Tibial nerve (tissue), 3 donors: ENCODE data around the gene USB1.

ENCODE experiments used
- POLR2A ChIP-seq, 2 donors: fragments of 450-650 bp; IDR thresholded peaks; one replicate each; pipeline ENCODE4 v1.6.1; 2017; ENCODE audit warnings: antibody characterized with exemption in 2 of 2, mild to moderate bottlenecking in 2 of 2, moderate library complexity in 2 of 2
- TF ChIP-seq, protein P1 (sequence below), 5 experiments: fragments of 200-600 bp in 3 of 5; fragments of 450-650 bp in 2 of 5; sonication (generic) in 3 of 5; IDR thresholded peaks; one replicate each; pipeline ENCODE4 v1.5.1; 2016 to 2019; ENCODE audit warnings: antibody characterized with exemption in 5 of 5, mild to moderate bottlenecking in 3 of 5, moderate library complexity in 2 of 5

DNA sequence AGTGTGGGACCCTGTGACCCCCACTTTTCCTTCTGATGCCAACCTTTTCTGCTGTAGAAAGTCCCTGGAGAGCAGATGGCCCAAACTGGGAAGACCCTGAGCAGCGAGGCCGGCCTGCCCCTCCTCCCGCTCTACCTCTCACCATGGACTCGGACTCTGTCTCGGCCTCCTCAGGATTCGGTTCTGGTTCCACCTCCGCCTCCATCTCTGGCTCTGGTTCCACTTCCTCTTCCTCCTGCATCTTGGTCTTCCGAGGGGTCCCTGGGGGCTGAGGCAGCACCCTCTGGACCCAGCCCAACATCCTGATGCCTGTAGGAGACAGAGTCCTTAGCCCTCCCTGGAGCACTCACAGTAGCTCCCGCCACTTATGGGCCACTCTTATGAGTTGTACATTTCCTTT lies 34.2 kb upstream of the USB1 start:
- TF ChIP-seq POLR2A (IDR thresholded peaks at IDR 0.05) = no peak
- TF ChIP-seq, protein P1, sequence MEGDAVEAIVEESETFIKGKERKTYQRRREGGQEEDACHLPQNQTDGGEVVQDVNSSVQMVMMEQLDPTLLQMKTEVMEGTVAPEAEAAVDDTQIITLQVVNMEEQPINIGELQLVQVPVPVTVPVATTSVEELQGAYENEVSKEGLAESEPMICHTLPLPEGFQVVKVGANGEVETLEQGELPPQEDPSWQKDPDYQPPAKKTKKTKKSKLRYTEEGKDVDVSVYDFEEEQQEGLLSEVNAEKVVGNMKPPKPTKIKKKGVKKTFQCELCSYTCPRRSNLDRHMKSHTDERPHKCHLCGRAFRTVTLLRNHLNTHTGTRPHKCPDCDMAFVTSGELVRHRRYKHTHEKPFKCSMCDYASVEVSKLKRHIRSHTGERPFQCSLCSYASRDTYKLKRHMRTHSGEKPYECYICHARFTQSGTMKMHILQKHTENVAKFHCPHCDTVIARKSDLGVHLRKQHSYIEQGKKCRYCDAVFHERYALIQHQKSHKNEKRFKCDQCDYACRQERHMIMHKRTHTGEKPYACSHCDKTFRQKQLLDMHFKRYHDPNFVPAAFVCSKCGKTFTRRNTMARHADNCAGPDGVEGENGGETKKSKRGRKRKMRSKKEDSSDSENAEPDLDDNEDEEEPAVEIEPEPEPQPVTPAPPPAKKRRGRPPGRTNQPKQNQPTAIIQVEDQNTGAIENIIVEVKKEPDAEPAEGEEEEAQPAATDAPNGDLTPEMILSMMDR (IDR thresholded peaks at IDR 0.05) = no peak
